IPS-20b (cell line): ENCODE measurements around the gene NCSTN.

Experiments
- H3K27ac ChIP-seq: one replicate; pipeline ENCODE4 v1.5.1; 2013; ENCODE audit warnings: low read length
- H3K27me3 ChIP-seq: 2 replicates; pipeline ENCODE4 v1.6.1; 2013; ENCODE audit warnings: mild to moderate bottlenecking, low read length, inconsistent platforms; ENCODE audit not compliant: insufficient read depth
- H3K36me3 ChIP-seq: 2 replicates; pipeline ENCODE4 v1.6.1; 2013; ENCODE audit warnings: low read depth, mild to moderate bottlenecking, inconsistent platforms, low read length, moderate library complexity; ENCODE audit not compliant: insufficient read depth
- H3K4me1 ChIP-seq: 2 replicates; pipeline ENCODE4 v1.6.1; 2013; ENCODE audit warnings: mild to moderate bottlenecking, control low read depth, inconsistent platforms, low read length, moderate library complexity; ENCODE audit not compliant: insufficient read depth
- H3K4me3 ChIP-seq: 2 replicates; pipeline ENCODE4 v1.5.1; 2013; ENCODE audit warnings: mild to moderate bottlenecking, low read length, inconsistent platforms
- H3K9ac ChIP-seq: 2 replicates; pipeline ENCODE4 v1.6.1; 2013; ENCODE audit warnings: low read depth, mild to moderate bottlenecking, inconsistent platforms, low read length, moderate library complexity
- H3K9me3 ChIP-seq: 2 replicates; pipeline ENCODE4 v1.6.1; 2013; ENCODE audit warnings: mild to moderate bottlenecking, low read depth, low read length, inconsistent platforms; ENCODE audit not compliant: insufficient read depth

The NCSTN gene

DNA sequence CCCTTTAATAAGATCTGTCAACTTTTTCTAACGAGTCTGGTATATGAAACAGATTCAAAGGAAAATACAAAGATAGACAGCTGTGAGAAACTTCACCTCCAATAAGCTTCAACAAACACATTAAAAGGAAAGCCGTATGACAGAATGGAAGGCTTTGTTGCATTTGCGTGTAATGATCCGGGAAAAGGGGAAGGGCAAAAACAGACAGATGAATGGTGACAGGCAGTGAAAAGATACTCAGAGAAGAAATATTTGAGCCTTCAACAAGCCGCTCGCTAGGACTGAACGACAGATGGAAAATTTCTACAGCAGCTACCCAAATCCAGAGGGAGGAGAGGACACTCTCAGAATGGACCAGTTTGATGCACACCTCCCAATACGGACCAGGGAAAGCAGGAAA is 15.0 kb upstream of the NCSTN start:
- H3K9ac ChIP-seq, result no peak overlapping the region
- no peak overlapping the region for H3K27ac ChIP-seq
- H3K9me3 ChIP-seq, result no peaks in the 10 kb centered on the region
- H3K27me3 ChIP-seq, result no peaks in the 10 kb centered on the region
- no peak overlapping the region for H3K4me3 ChIP-seq
- H3K4me1 ChIP-seq, result no peaks in the 10 kb centered on the region
- H3K36me3 ChIP-seq, result peaks cover 94% of the 10 kb centered on the region

DNA sequence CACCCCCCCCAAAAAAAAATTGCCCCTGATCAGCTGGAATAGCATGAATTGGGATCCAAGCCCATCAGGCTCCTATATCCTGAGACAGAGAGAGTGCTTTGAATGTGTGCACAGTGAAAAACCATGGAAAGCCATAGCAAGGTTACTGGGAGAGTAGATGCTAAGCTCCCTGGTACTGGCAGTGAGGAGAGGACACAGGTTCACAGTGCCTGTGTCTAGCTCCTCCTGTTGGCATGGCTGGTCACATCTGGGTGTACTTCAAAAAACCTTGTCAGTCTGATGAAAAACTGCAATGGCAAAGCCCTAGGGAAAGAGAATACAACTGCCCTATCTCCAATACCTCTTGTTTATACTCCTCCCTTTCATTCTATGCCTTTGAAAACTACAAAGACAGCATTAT is 13.1 kb upstream of the NCSTN start:
- Histone ChIP-seq H3K4me3 (no peak overlapping the region), H3K9ac (no peak overlapping the region), H3K4me1 (no peaks in the 10 kb centered on the region), H3K9me3 (no peaks in the 10 kb centered on the region), H3K36me3 (peaks cover 97% of the 10 kb centered on the region), H3K27me3 (no peaks in the 10 kb centered on the region), H3K27ac (no peak overlapping the region)

DNA sequence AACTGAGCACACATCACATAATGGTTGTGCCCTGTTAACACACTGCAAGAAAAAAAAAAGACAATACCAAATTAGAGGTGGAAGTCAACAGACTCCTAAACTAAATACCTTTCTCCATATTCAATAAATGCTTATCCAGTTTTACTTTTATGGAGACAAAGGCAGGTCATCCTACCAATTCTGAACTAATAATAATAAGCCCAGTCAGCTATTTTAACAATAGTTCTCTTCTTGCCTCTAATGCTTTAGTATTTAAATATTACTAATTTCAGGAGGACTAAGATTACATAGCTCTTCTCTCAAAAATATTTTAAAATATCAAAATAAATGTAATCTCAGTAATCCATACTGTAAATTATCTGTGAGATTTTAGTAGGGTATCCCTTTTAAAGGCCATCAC is 10.7 kb upstream of the NCSTN start:
- H3K9me3 ChIP-seq, result no peaks in the 10 kb centered on the region
- H3K27me3 ChIP-seq, result no peaks in the 10 kb centered on the region
- no peak overlapping the region for H3K9ac ChIP-seq
- H3K4me3 ChIP-seq, result no peak overlapping the region
- no peaks in the 10 kb centered on the region for H3K4me1 ChIP-seq
- peaks cover 84% of the 10 kb centered on the region for H3K36me3 ChIP-seq
- H3K27ac ChIP-seq, result no peak overlapping the region

DNA sequence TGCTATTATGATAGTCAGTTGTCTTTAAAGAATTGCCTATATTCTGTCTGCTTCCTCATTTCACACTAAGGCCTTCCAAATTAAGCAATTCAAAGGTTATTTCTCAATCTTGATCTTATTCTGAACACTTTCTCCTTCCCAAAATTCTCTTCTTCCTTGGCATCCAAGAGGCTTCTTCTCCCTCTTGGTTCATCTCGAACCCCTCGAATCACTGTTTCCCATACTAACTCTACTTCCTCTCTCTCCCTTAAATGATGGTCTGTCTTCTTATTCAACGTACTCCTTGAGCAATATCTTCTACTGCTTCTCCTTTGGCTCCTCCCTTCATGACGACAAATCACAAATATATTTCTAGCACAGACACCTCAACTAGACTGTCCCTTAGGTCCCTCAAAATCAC is 4.6 kb upstream of the NCSTN start:
- Histone ChIP-seq H3K4me3 (no peak overlapping the region), H3K9ac (no peak overlapping the region), H3K27ac (no peak overlapping the region), H3K4me1 (peaks cover 16% of the 10 kb centered on the region), H3K9me3 (no peaks in the 10 kb centered on the region), H3K36me3 (peaks cover 54% of the 10 kb centered on the region), H3K27me3 (no peaks in the 10 kb centered on the region)

DNA sequence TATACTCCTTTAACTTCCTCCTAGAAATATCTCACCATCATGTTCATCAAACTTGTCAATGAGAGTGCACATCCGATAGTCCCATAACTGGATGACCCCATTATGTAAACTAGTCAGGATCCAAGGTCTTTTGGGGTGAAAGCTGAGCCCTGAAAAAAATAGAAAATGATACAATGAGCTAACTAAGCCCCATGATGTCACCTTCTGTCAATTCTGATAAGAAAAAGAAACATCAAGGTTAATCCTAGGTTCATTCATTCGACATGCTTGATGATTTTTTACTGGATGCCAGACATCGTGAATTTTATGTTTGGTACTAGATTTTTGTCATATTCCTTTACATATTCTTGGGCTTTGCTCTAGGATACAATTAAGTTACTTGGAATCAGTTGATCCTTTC is 3.0 kb upstream of the NCSTN start:
- Histone ChIP-seq H3K9me3 (no peaks in the 10 kb centered on the region), H3K9ac (peak overlapping the region; percentile 34; the same call in 1 of the 2 replicates), H3K27me3 (no peaks in the 10 kb centered on the region), H3K4me1 (peaks cover 22% of the 10 kb centered on the region), H3K36me3 (peaks cover 43% of the 10 kb centered on the region), H3K27ac (no peak overlapping the region), H3K4me3 (0 out of 2 replicates have a peak overlapping the region, but pooled peaks have one; percentile 83)

DNA sequence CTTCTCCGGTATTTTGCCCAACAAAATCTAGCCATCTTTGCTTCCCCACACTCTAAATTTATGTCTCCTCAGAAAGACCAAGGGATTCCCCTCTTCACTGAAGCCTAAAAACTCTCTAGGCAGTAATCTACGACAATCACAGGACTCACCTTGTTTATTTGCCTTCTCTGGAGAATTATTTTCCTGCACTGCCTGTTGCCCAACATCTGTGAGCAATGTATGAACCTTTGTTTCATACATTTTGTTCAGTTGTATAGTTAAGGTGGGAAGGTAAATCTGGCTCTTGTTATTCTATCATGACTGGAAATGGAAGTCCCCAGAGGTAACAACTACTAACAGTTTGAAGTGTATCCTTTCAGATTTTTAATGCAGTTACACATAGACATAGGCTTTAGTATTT is 2.3 kb upstream of the NCSTN start:
- peaks cover 50% of the 10 kb centered on the region for H3K36me3 ChIP-seq
- no peak overlapping the region for H3K27ac ChIP-seq
- H3K9ac ChIP-seq, result peak overlapping the region; percentile 34; the same call in 1 of the 2 replicates
- no peaks in the 10 kb centered on the region for H3K9me3 ChIP-seq
- H3K27me3 ChIP-seq, result no peaks in the 10 kb centered on the region
- peaks cover 22% of the 10 kb centered on the region for H3K4me1 ChIP-seq
- peak overlapping the region; percentile 83 for H3K4me3 ChIP-seq

DNA sequence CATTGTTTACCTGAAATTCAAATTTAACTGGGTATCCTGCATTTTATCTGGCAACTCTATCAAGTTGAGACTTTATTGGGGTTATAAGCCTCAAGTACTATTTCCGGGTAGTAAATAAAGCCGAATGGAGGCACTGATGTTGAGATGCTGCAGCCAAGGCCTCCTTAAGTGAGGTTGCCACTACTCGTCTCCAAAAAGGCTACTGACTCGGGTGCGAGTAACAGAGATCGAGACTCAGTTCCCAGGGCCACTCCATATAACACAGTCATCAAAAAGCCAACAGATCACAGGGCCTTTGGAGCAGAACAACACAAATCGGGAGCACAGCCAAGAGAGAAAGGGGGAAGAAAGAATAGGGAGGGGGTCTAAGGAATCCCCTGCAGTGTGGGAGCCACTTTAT is 657 bp upstream of the NCSTN start:
- Histone ChIP-seq H3K27me3 (no peaks in the 10 kb centered on the region), H3K4me3 (peak overlapping the region; percentile 83), H3K9ac (peak overlapping the region; percentile 94), H3K36me3 (peaks cover 56% of the 10 kb centered on the region), H3K9me3 (no peaks in the 10 kb centered on the region), H3K27ac (no peak overlapping the region), H3K4me1 (peaks cover 22% of the 10 kb centered on the region)

DNA sequence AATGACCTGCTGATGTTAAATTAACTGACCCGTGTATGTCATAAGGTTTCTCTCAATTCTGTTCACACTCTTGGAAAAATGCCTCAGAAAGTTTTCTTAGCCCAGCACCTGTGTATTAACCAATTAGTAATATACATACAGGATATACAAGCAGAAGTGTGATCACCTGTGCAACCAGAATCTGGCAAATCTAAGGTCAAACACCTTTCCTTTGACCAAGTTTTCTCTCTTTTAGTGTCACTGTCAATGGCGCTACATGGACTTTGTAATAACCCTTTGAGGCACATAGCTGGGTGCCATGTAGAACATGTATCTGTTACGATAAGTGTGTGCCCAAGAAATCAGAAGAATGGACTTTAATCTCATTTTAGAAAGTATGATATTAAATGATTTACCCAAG is 1.1 kb downstream of the NCSTN start:
- Histone ChIP-seq H3K27me3 (no peaks in the 10 kb centered on the region), H3K36me3 (peaks cover 55% of the 10 kb centered on the region), H3K4me3 (peak overlapping the region; percentile 83), H3K9ac (peak overlapping the region; percentile 94; the same call in 1 of the 2 replicates), H3K9me3 (no peaks in the 10 kb centered on the region), H3K4me1 (peaks cover 22% of the 10 kb centered on the region), H3K27ac (no peak overlapping the region)

DNA sequence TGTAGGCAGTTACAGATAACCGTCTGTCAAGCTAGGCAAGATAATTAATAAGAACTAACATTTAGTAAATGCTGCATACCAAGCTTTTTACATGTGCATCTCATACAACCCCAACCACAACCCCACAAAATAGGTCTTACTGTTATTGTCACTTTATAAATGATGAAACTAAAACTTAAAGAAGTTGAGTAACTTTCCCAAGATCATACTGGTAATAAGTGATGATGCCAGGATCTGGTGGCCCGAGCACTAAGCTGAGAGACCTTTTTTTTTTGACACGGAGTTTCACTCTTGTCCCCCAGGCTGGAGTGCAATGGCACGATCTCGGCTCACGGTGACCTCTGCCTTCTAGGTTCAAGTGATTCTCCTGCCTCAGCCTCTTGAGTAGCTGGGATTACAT is 1.8 kb downstream of the NCSTN start:
- H3K36me3 ChIP-seq, result peaks cover 55% of the 10 kb centered on the region
- no peaks in the 10 kb centered on the region for H3K9me3 ChIP-seq
- H3K27ac ChIP-seq, result no peak overlapping the region
- H3K4me1 ChIP-seq, result peaks cover 22% of the 10 kb centered on the region
- H3K4me3 ChIP-seq, result no peak overlapping the region
- H3K9ac ChIP-seq, result no peak overlapping the region
- no peaks in the 10 kb centered on the region for H3K27me3 ChIP-seq

DNA sequence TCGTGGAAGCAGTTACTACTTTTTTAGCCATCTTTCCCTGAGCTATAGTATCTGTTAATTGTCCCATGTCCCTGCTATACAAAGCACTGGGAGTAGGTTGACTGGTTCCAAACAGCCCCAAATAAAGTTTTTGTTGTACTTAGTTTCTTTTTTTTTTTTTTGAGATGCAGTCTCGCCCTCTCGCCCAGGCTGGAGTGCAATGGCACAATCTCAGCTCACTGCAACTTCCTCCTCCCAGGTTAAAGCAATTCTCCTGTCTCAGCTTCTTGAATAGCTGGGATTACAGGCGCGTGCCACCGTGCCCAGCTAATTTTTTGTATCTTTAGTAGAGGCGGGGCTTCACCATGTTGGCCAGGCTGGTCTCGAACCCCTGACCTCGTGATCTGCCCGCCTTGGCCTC is 3.3 kb downstream of the NCSTN start:
- Histone ChIP-seq H3K9me3 (no peaks in the 10 kb centered on the region), H3K27ac (no peak overlapping the region), H3K4me3 (no peak overlapping the region), H3K4me1 (peaks cover 10% of the 10 kb centered on the region), H3K9ac (no peak overlapping the region), H3K36me3 (peaks cover 64% of the 10 kb centered on the region), H3K27me3 (no peaks in the 10 kb centered on the region)

DNA sequence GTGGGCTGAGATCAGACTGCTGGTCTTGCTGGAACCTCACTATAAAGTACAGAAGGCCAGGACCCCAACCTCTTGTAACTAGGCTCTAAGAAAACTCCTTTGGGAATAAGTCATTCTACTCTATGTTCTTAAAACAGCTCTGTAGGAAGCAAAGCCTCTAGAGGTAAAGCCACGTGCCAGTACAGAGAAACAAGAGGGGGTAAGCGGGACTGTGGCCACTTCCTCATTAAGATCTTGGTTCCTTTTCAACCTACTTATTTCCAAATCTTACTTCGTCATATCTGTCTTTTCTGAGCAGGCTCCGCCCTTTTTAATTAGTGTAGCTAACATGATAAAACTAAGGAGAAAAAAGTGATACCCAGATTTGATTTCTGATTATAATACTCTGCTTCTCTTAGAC is 3.8 kb downstream of the NCSTN start:
- Histone ChIP-seq H3K9me3 (no peaks in the 10 kb centered on the region), H3K9ac (no peak overlapping the region), H3K4me1 (peaks cover 6% of the 10 kb centered on the region), H3K27me3 (no peaks in the 10 kb centered on the region), H3K4me3 (no peak overlapping the region), H3K27ac (no peak overlapping the region), H3K36me3 (peaks cover 69% of the 10 kb centered on the region)

DNA sequence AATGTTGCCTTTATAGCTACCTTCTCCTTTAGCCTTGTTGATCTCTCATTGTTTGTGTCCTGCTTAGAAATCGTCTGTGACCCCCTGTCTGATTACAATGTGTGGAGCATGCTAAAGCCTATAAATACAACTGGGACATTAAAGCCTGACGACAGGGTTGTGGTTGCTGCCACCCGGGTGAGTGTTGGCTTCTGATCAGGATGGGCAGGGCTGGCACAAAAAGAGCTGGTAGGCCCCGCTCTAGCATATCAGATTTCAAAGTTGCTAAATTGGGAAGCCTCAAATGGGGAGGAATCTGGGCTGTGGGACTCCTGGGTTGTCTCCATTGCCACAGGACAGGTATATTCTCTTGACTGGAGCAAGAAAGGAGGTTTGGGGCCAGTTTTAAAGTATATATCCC is 8.4 kb downstream of the NCSTN start:
- no peaks in the 10 kb centered on the region for H3K9me3 ChIP-seq
- no peaks in the 10 kb centered on the region for H3K4me1 ChIP-seq
- peaks cover 98% of the 10 kb centered on the region for H3K36me3 ChIP-seq
- no peak overlapping the region for H3K27ac ChIP-seq
- H3K27me3 ChIP-seq, result no peaks in the 10 kb centered on the region
- H3K4me3 ChIP-seq, result no peak overlapping the region
- no peak overlapping the region for H3K9ac ChIP-seq

DNA sequence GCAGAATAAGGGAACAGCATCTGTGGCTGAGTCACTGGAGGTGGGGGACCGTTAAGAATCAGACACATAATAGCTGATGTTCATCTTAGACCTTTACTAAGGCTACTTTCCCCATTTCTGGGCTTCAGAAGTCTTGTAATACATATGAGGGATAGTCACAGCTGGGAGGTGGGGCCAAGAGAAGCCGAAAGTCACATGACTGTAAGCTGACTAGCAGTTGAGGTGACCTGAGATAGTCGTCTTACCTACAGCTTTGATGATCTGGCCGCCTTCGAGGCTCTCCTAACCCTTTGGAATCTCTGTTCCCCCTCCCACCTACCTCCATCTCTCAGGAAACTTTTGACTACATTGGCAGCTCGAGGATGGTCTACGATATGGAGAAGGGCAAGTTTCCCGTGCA is 9.4 kb downstream of the NCSTN start:
- H3K9ac ChIP-seq, result no peak overlapping the region
- no peaks in the 10 kb centered on the region for H3K4me1 ChIP-seq
- no peak overlapping the region for H3K27ac ChIP-seq
- H3K36me3 ChIP-seq, result peaks cover 98% of the 10 kb centered on the region
- no peaks in the 10 kb centered on the region for H3K9me3 ChIP-seq
- no peak overlapping the region for H3K4me3 ChIP-seq
- H3K27me3 ChIP-seq, result no peaks in the 10 kb centered on the region
